ENCODE measurements around the gene PPP1R12B. TPM values are rescaled to one million over a fixed set of nuclear protein-coding genes. Genes with fewer than 3 reads are reported as not detected.

The PPP1R12B gene
- 100 to 1,000 TPM in 2 of 8 experiments, 10 to 100 TPM in 5, 1 to 10 TPM in 1; 9.7 to 113 (median 18.6) TPM for total RNA-seq

DNA sequence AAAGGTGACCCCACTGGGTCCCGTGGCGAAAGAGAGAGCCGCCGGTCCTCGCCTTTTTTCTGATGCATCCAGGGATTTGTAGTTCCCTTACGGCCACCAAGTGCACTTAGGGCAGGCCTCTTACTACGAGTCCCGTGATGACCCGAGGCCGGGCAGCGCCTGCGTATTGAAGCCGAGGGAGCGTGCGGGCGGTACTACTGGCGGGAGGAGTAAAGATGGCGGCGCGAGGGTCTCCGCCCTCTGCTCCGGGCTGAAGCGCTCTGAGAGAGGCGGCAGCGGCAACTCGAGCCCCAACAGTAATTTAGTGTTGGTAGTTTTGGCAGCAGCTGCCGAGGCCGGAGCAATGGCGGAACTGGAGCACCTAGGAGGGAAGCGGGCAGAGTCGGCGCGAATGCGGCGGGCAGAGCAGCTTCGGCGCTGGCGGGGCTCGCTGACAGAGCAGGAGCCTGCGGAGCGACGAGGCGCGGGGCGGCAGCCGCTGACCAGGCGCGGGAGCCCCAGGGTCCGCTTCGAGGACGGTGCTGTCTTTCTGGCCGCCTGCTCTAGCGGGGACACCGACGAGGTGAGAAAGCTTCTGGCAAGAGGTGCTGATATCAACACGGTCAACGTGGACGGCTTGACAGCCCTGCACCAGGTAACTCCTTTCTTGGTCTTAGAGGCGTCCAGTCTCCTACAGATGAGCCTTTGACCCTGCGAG is at the start of gene PPP1R12B:
Gene PPP1R12B, plus strand, starts transcription at position 191 of the 697 bp plus-strand sequence. Its CDS starts 153 bp downstream, at position 344.
- WGBS, 10 experiments, result 0 to 2% (median 0%) methylated on average over 2 to 43 of the region's 60 CpGs; no CpG with 5 or more reads in 2 of the 10 experiments
- Histone ChIP-seq H3K4me1 (replicated peaks in 1 of 2) (peaks cover 3 to 9% of the 10 kb centered on the region in 2 donors), H3K4me3 (peak within 1 kb of the TSS; percentile 66 to 87 (median 76)), H3K27ac (peak within 1 kb of the TSS; percentile 73 to 74)
- in situ Hi-C loops (cut with MboI; ENCODE audit: low pct_unique_long_range_greater_than_20kb in 2 of 9, low sequenced_read_pairs in 9 of 9, unreplicated experiment in 9 of 9), result loop anchor here in 2 of 9 experiments (25.0 kb wide), 2 partner anchors 239 to 364 kb away; partner anchors contain the start of gene SYT2 (in 2 of the 2)
- ATAC-seq (replicated peaks in 6 of 8), result peak; percentile 91 to 99 (median 96)

GRCh38 chr1:202302166-202302565 is 46.3 kb upstream of the PPP1R12B start:
- H3K4me1 ChIP-seq (replicated peaks in 1 of 2), result peaks cover 0 to 2% of the 10 kb centered on the region in 2 donors
- no peak for ATAC-seq (replicated peaks in 6 of 8)
- in situ Hi-C loops (cut with MboI; ENCODE audit: low pct_unique_long_range_greater_than_20kb in 2 of 9, low sequenced_read_pairs in 9 of 9, unreplicated experiment in 9 of 9), result loop anchor here in 2 of 9 experiments (25.0 kb wide), 1 partner anchor 115 kb away; the partner anchor contains the start of gene LGR6 (in 2 of the 2)
- H3K27ac ChIP-seq, result no peak overlapping the region
- no peak overlapping the region for H3K4me3 ChIP-seq
- WGBS, 10 experiments, result 50 to 97% (median 87%) methylated on average over 1 to 9 of the region's 9 CpGs; no CpG with 5 or more reads in 1 of the 10 experiments

DNA sequence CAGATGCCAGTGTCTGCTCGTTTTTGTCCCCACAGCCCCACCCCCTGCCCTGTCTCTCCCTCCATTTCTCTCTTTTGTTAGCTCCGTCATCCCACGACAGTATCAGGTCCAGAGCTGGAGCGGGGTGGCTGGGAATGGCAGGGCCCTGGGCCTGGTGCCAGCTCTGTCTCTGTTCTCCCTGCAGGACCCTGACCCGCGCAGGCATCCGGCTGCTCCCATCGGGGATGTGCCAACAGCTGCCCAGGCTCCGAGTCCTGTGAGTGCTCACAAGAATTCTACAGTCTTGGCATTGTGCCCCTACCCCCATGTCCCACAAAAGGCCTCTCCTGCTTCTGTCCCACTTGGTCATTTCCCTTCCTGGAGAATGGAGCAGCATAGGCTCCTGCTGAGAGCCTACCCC is 44.1 kb upstream of the PPP1R12B start:
- WGBS, 10 experiments, result 80 to 91% (median 90%) methylated on average over 1 to 4 of the region's 9 CpGs; no CpG with 5 or more reads in 7 of the 10 experiments
- H3K4me1 ChIP-seq (replicated peaks in 1 of 2), result peaks cover 0 to 7% of the 10 kb centered on the region in 2 donors
- ATAC-seq (replicated peaks in 6 of 8), result peak in 2 of 8 experiments; percentile 28 to 44
- no peak overlapping the region for H3K27ac ChIP-seq
- H3K4me3 ChIP-seq, result no peak overlapping the region
- in situ Hi-C loops (cut with MboI; ENCODE audit: low pct_unique_long_range_greater_than_20kb in 2 of 9, low sequenced_read_pairs in 9 of 9, unreplicated experiment in 9 of 9), result loop anchor here in 2 of 9 experiments (25.0 kb wide), 1 partner anchor 117 kb away; the partner anchor contains the start of gene LGR6 (in 2 of the 2)

- ATAC-seq (replicated peaks in 6 of 8), result no peak
- H3K27ac ChIP-seq, result no peak overlapping the region
- 0 to 100% (median 40%) methylated on average over 1 of the region's 1 CpG; no CpG with 5 or more reads in 7 of the 10 experiments for WGBS, 10 experiments
- in situ Hi-C loops (cut with MboI; ENCODE audit: low pct_unique_long_range_greater_than_20kb in 2 of 9, low sequenced_read_pairs in 9 of 9, unreplicated experiment in 9 of 9), result loop anchor here in 2 of 9 experiments (25.0 kb wide), 1 partner anchor 118 kb away; the partner anchor contains the start of gene LGR6 (in 2 of the 2)
- no peak overlapping the region for H3K4me3 ChIP-seq
- peaks cover 0 to 7% of the 10 kb centered on the region in 2 donors for H3K4me1 ChIP-seq (replicated peaks in 1 of 2)
These were observed 43.3 kb upstream of the PPP1R12B start for GRCh38 chr1:202305168-202305567.

GRCh38 chr1:202306535-202307345 is 41.8 kb upstream of the PPP1R12B start:
- H3K4me3 ChIP-seq, result no peak overlapping the region
- H3K4me1 ChIP-seq (replicated peaks in 1 of 2), result peaks cover 0 to 7% of the 10 kb centered on the region in 2 donors
- peak in 1 of 8 experiments; percentile 4 for ATAC-seq (replicated peaks in 6 of 8)
- no peak overlapping the region for H3K27ac ChIP-seq
- in situ Hi-C loops (cut with MboI; ENCODE audit: low pct_unique_long_range_greater_than_20kb in 2 of 9, low sequenced_read_pairs in 9 of 9, unreplicated experiment in 9 of 9), result loop anchor here in 2 of 9 experiments (25.0 kb wide), 1 partner anchor 119 kb away; the partner anchor contains the start of gene LGR6 (in 2 of the 2)
- 40 to 100% (median 86%) methylated on average over 1 to 6 of the region's 9 CpGs; no CpG with 5 or more reads in 5 of the 10 experiments for WGBS, 10 experiments

DNA sequence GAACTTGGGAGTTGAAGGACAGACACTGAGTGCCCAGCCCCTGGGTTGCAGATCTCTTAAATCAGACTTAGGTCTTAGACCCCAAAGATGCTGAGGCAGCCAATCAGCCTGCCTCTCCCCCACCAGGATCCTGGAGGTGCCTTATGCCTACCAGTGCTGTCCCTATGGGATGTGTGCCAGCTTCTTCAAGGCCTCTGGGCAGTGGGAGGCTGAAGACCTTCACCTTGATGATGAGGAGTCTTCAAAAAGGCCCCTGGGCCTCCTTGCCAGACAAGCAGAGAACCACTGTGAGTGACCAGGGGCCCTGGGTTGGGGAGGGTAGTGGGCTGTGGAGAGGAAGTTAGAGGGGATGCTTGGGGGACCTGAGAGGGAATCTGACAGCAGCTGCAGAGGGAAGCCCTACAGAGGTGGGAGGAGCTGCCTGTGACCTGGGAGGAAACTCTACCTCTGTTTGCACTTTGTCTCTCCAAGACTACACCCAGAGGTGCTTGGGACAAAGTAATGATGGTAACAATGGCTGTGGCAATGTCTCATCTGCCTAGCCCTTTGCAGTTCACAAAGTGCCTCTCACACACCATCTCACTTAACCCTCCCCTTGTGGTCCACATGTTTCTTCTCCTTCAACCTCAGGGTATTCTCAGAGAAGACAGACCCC is 38.3 kb upstream of the PPP1R12B start:
- H3K27ac ChIP-seq, result no peak overlapping the region
- H3K4me1 ChIP-seq (replicated peaks in 1 of 2), result peaks cover 0 to 7% of the 10 kb centered on the region in 2 donors
- ATAC-seq (replicated peaks in 6 of 8), result no peak
- in situ Hi-C loops (cut with MboI; ENCODE audit: low pct_unique_long_range_greater_than_20kb in 2 of 9, low sequenced_read_pairs in 9 of 9, unreplicated experiment in 9 of 9), result loop anchor here in 7 of 9 experiments (10.0 to 25.0 kb wide), 3 partner anchors 123 to 135 kb away; partner anchors contain the start of gene LGR6 (in 2 of the 7)
- no peak overlapping the region for H3K4me3 ChIP-seq

GRCh38 chr1:202310746-202311145 is 37.8 kb upstream of the PPP1R12B start:
- 33 to 88% (median 83%) methylated on average over 1 to 3 of the region's 3 CpGs; no CpG with 5 or more reads in 4 of the 10 experiments for WGBS, 10 experiments
- ATAC-seq (replicated peaks in 6 of 8), result no peak
- Histone ChIP-seq H3K27ac (no peak overlapping the region), H3K4me1 (replicated peaks in 1 of 2) (peaks cover 0 to 7% of the 10 kb centered on the region in 2 donors), H3K4me3 (no peak overlapping the region)
- in situ Hi-C loops (cut with MboI; ENCODE audit: low pct_unique_long_range_greater_than_20kb in 2 of 9, low sequenced_read_pairs in 9 of 9, unreplicated experiment in 9 of 9), result loop anchor here in 7 of 9 experiments (10.0 to 25.0 kb wide), 3 partner anchors 123 to 136 kb away; partner anchors contain the start of gene LGR6 (in 2 of the 7)

GRCh38 chr1:202311875-202312635 is 36.4 kb upstream of the PPP1R12B start:
- 20 to 100% (median 60%) methylated on average over 1 to 13 of the region's 14 CpGs; no CpG with 5 or more reads in 3 of the 10 experiments for WGBS, 10 experiments
- in situ Hi-C loops (cut with MboI; ENCODE audit: low pct_unique_long_range_greater_than_20kb in 2 of 9, low sequenced_read_pairs in 9 of 9, unreplicated experiment in 9 of 9), result loop anchor here in 7 of 9 experiments (10.0 to 25.0 kb wide), 3 partner anchors 125 to 137 kb away; partner anchors contain the start of gene LGR6 (in 2 of the 7)
- no peak overlapping the region for H3K4me3 ChIP-seq
- H3K4me1 ChIP-seq (replicated peaks in 1 of 2), result peaks cover 0 to 6% of the 10 kb centered on the region in 2 donors
- H3K27ac ChIP-seq, result no peak overlapping the region
- peak in 1 of 8 experiments; percentile 16 for ATAC-seq (replicated peaks in 6 of 8)

- Histone ChIP-seq H3K4me3 (no peak overlapping the region), H3K27ac (no peak overlapping the region), H3K4me1 (replicated peaks in 1 of 2) (no peaks in the 10 kb centered on the region)
- in situ Hi-C loops (cut with MboI; ENCODE audit: low pct_unique_long_range_greater_than_20kb in 2 of 9, low sequenced_read_pairs in 9 of 9, unreplicated experiment in 9 of 9), result loop anchor here in 8 of 9 experiments (5.0 to 25.0 kb wide), 4 partner anchors 128 to 141 kb away; partner anchors contain the start of gene LGR6 (in 2 of the 8)
- WGBS, 10 experiments, result 0 to 27% (median 12%) methylated on average over 2 to 9 of the region's 9 CpGs
- peak; percentile 92 to 98 (median 98) for ATAC-seq (replicated peaks in 6 of 8)
These were observed 32.8 kb upstream of the PPP1R12B start for GRCh38 chr1:202315576-202316168.

- no peak overlapping the region for H3K4me3 ChIP-seq
- no peak for ATAC-seq (replicated peaks in 6 of 8)
- H3K27ac ChIP-seq, result no peak overlapping the region
- in situ Hi-C loops (cut with MboI; ENCODE audit: low pct_unique_long_range_greater_than_20kb in 2 of 9, low sequenced_read_pairs in 9 of 9, unreplicated experiment in 9 of 9), result loop anchor here in 8 of 9 experiments (5.0 to 25.0 kb wide), 4 partner anchors 129 to 141 kb away; partner anchors contain the start of gene LGR6 (in 2 of the 8)
- no peaks in the 10 kb centered on the region for H3K4me1 ChIP-seq (replicated peaks in 1 of 2)
These were observed 32.3 kb upstream of the PPP1R12B start for GRCh38 chr1:202316186-202316585.
